ENCODE data around the gene TALDO1.

The TALDO1 gene

DNA sequence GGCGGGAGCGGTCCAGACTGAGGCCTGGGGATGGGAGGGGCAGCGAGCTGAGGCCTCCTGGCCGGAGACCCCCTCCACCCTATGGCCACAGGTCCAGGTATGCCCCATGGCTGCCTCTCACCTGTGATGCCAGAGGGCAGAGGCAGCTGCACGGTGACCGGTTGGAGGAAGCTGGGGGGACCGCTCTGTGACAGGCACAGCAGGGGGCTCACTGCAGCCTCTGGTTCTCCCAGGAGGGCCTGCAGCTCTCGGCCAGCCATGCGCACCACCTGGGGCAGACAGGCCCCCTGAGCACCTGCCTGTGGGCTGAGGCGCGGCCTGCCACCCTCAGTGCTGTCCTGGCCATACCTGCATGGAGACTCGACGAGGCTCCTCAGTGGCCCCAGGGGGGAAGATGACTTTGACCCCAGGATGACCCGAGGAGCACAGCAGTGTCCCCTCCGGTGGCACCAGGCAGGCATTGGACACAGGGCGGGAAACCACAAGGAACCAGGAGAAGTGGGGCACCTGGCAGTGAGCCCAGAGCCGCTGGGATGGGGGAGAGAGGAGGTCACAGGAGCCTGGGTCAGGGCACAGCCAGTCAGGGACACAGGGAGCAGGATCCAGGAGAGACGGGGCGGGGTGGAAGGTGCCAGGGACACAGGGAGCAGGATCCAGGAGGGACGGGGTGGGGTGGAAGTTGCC lies 54.0 kb downstream of the TALDO1 start:
- no peak for DNase-seq (ENCODE audit: low read depth)

DNA sequence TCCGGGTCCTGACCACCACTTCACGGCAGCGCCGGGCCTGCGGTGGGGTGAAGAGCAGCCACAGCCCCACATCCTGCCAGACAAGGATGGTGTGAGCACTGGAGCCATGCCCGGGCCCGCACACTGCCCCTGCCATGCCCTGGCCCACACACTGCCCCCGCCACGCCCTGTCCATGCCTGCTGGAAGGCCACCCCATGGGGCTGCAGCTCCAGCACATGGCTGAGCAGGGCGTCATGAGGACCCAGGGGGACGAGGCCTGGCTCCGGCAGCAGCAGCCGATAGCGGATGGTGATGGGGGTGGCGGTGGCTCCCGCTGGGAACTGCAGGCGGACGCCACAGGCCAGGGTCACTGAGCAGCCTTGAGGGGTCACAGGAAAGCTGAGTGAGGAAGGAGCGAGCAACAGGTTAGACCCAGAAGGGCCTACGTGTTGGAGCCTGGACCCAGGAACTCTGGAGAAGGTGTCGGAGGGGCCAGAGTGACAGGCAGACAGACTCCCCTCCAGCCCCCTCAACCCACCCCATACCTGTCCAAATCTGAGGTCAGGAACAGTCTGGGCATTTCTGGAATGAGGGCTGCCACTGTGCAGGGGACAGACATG lies 54.9 kb downstream of the TALDO1 start:
- no peak for DNase-seq (ENCODE audit: low read depth)

DNA sequence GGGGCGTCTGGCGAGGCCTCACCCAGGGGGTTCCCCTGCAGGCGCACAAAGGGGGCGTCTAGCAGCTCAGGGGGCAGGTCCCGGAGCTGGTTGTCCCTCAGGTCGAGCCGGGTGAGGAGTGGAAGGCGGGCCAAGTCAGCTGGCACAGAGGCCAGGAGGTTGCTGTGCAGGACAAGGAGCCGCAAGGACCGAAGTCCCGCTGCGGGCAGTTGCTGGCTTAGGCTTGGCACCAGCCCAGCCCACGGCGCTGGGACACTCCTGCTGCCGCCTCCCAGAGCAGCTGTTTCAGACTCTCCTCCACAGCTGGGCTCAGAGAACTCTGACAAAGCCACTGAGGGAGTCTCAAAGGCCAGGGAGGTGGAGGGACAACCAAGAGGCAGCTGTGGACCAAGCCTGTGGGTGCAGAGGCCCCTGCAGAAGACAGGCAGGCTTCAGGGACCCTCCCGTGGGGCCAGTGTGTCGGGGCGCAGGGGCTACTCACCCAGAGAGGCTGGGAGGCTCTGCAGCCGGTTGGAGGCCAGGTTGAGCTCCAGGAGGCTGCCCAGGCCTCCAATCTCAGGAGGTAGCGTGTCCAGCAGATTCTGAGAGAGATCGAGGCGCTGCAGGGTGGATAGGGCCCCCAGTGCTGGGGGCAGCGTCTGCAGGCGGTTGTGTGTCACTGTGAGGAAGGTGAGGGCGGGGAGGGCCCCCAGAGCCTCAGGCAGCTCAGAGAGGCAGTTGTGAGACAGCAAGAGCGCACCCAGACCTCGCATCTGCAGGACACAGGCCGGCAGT lies 55.6 kb downstream of the TALDO1 start:
- DNase-seq (ENCODE audit: low read depth), result no peak

DNA sequence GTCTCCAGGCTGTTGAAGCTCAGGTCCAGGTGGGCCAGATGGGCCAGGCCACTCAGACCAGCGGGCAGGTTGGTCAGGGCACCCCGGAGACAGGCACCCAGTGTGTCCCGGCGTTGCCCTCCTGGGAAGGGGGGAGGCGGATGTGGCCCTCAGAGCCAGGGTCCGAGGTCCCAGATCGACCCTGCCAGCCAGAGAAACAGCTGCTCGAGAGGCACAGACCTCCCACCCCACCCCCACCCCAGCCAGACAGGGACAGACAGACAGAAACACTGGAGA lies 56.1 kb downstream of the TALDO1 start:
- DNase-seq (ENCODE audit: low read depth), result no peak

DNA sequence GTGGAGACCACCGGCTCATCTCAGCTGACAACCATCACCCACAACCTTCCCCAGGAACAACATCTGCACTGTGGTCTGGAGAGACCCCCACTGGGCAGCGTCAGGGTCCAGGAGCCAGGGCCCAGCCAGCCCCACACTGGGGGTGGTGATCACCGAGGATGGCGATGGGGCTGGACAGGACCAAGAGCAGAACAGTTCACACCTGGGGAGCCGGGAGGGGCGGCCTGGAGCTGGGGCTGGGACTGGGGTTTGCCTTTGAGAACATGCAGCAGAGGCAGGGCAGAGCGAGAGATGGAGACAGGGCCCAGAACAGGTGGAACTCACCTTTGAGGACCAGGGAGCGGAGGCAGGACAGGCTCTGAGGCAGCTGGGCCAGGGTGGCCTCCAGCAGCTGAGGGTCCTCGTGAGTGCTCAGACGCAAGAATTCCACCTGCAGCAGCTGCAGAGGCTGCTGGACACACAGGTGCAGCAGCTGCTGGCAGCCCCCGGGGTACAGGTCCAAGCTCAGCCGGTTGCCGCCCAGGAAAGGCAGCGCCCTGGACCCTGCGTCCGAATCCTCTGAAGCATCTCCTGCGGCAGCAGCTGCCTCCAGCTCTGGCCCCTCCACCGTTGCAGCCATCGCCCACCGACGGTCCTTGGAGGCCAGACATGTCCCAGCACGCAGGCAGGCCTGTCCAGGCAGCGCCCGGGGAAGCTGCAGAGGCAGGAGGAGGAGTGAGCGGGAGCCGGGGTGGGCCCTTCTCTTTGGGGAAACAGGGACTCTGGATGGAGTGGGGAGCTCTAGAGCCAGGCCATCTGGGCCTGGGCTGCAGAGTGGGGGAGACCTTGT lies 56.7 kb downstream of the TALDO1 start:
- DNase-seq (ENCODE audit: low read depth), result no peak

DNA sequence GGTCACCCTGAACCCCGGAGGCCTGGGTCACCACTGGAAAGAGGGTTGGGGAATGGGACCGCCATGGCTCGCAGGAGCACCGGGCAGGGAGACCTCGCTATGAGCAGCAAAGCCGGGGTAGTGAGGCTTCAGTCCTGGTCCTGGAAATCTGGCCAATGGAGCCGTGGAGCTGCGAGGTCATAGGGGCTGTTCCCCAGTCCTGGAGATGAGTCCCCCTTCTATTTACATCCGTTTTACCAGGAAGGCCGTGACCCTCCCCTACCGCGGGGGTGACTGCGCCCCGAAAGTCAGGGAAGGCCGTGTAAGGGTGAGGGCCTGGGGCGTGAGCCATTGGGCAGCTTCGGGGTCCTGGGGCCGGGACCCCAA lies 57.3 kb downstream of the TALDO1 start:
- DNase-seq (ENCODE audit: low read depth), result no peak

DNA sequence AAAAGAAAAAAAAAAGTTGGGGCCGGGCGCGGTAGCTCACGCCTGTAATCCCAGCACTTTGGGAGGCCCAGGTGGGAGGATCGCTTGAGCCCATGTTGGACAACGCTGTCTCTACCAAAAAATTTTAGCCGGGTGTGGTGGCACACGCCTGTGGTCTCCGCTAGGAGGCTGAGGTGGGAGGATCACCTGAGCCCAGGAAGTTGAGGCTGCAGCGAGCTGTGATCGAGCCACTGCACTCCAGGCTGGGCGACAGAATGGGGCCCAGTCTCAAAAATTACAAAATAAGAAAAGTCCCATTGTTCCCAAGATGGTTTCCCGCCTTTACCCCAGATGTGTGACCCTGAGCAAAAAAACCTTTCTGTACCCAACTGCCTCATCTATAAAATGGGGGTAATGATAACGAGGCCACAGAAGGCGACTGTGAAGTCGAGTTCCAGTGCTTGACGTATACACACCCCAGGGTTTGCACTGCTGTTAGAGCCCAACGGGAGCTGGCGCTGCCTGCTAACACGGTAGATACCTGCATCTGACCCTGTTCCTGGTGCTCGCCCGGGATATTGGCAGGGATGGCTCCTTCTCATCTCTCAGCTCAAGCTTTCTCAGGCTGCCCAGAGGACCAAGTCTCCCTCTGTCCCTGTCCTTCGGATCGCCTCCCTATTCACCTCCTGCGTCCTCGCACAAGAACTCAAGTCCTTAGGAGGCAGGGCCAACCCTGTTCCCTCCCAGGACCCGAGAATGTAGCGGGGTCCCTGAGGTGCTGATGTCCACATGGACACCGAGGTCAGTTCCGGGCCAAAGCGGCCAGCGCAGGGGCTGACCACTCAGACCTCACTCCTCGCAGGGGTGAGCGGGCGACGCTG lies 61.4 kb downstream of the TALDO1 start:
- no peak for DNase-seq (ENCODE audit: low read depth)

DNA sequence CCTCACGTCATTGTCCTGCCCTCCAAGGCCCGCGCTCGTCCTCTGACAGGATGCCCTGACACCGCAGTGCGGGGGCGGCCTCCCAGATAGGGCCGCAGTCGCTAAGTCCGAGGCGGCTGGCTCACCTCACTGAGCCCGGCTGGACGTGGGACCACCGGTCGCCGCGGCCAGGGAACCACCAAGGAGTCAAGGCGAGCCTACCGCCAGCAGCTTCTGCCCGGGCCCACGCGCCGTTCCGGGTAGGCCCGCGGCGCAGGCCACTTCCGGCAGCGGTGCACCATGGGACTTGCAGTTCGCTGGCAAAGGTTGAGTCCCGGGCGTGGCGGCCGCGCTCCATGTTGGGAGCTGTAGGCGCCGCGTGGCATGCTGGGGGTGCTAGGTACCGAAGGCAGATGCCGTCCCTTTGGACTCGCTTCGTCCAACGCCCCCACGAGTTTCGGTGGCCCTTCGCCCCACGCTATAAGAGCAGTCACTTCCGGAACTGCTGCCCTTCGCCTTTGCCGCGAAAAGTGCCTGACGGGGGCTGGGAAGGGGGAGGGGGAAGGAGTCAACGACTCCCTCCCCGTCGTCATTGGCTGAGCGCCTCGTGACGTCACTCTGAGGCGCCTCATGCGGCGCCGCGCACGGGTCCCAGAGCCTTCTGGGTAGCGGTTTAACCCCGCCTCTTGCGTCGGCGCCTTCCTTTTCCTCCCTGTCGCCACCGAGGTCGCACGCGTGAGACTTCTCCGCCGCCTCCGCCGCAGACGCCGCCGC lies 62.2 kb downstream of the TALDO1 start, which contains the start of gene RPLP2:
Gene RPLP2 (plus strand): TSS at position 681 of the 753 bp plus-strand sequence. CDS start 268 bp downstream, outside the sequence.
- DNase-seq (ENCODE audit: low read depth), result peak; percentile 93

DNA sequence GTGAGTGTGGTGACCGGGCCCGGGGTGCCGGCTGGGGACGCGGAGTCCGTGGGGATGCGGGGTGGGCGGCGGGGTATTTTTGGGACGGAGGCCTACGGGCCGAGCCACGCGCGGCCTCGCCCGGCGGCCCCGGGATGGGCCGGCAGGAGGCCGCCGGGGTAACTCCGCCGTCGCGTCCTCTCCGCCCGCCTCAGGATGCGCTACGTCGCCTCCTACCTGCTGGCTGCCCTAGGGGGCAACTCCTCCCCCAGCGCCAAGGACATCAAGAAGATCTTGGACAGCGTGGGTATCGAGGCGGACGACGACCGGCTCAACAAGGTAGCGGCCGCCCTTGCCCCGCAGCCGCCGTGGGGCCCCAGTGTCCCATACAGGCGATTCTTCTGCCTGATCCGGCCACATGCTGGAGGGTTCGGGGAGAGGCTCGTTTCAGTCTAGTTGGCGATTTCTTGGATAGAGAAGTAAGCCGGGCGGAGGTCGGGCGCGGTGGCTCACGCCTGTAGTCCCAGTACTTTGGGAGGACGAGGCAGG lies 62.8 kb downstream of the TALDO1 start:
- no peak for DNase-seq (ENCODE audit: low read depth)

DNA sequence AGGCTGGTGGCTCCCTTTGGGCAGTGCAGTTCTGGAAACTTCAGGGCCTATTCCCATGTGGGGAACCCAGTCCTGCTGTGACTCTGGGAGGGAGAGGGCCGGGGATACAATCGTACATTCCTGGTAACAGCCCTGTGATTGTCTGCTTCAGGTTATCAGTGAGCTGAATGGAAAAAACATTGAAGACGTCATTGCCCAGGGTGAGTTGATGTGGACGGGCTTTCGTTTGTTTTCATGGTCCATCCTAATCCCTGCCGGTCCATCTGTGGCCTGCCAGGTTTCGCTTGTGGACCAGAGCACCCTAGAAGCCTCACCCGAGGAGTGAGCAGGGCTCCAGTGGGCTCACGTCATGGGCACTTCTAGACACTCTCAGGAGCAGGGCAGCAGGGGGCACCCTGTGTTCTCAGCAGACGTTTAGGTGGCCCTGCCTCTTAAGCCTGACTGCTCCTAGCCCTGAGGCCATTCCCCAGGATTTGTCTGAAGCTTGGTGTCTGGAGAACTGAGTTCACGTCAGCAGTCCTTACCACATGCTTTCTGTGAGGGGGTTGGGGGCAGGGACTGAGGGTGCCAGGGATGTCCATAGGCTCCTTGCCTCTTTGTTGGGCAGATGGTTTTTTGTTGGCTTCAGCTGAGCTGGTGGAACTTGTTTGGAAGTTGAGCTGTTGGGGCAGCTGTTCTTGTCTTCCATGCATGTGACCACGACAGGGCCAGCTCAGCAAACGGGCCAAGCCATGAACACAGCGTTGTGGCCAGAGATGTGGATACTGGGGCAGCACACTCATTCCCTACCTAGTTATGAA lies 64.4 kb downstream of the TALDO1 start:
- no peak for DNase-seq (ENCODE audit: low read depth)

DNA sequence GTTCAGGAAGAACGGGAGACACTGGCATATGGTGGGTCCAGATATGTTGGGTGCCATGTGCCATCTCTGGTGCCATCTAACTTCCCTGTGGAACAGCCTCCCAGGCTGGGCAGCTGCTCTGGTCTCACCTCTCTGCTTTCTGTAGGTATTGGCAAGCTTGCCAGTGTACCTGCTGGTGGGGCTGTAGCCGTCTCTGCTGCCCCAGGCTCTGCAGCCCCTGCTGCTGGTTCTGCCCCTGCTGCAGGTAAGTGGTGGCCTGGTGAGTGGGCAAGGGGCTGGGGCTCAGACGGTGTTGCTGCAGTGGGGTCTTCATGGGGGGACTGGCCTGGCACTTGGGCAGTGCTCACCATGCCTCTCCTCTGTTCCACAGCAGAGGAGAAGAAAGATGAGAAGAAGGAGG lies 65.1 kb downstream of the TALDO1 start:
- no peak for DNase-seq (ENCODE audit: low read depth)

DNA sequence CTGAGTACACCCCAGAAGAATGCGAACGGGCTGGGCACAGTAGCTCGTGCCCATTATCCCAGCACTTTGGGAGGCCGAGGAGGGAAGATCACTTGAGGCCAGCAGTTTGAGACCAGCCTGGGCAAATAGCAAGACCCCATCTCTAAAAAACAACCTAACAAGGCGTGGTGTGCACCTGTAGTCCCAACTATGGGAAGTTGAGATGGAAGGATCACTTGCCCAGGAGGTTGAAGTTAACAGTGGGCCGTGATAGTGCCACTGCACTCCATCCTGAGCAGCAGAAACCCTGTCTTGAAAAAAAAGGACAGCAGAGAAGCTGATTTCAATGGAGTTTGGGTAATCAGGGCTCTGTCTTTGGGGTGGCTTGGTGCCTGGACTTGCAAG lies 65.8 kb downstream of the TALDO1 start:
- DNase-seq (ENCODE audit: low read depth), result no peak

DNA sequence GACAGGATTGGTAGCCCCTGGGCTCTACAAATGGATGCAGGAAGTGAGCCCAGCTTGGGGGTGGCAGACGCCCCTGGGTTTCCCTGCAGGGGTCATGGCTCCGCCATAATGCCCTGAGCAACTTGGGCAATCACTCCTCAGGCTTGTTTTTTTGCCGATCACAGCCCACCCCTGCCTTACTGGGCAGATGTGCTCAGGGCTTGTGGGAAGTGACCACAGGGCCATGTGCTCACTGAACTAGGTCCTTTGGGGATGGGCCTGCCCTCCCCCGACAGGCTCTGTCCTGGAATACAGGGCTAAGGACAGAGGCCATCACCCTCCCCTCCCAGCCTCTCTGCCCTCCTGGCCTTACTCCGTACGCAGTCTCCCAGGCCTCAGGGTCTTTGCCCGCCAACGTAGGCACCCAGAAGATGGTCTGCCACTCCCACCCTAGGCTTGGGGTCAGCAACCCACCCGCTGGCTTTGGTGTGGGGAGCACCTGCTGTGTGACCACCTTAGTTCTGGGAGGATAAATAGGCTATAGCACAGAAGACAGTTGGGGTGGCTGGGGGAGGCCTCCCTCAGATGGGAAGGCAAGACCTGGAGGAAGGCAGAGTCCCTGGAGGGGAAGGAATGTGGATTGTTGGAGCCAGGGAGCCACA lies 66.3 kb downstream of the TALDO1 start:
- DNase-seq (ENCODE audit: low read depth), result no peak
